RWPE2 (cell line): ENCODE measurements around the gene LRRK1.
A peak's percentile ranks its signal among the peaks of the same experiment; 100 is the strongest.

ENCODE experiments used
- ATAC-seq: fragments of 200-7000 bp; cut with Tn5 transposase; 3 replicates; pipeline ENCODE4 v1.9.1; 2021; ENCODE audit warnings: low read depth
- DNase-seq: peaks from one replicate; pipeline ENCODE4 v3.0.0-alpha.2; 2020; ENCODE audit warnings: low spot score
- H3K27ac ChIP-seq: fragments of 450-650 bp; 2 replicates; pipeline ENCODE4 v1.5.1; 2017; ENCODE audit warnings: mild to moderate bottlenecking; ENCODE audit not compliant: poor library complexity, severe bottlenecking
- H3K27me3 ChIP-seq: fragments of 250-450 bp; sonication (Bioruptor Pico); 2 replicates; pipeline ENCODE4 v1.5.1; 2021; ENCODE audit warnings: mild to moderate bottlenecking, moderate library complexity; ENCODE audit not compliant: insufficient read depth, poor library complexity, severe bottlenecking
- H3K36me3 ChIP-seq: fragments of 250-450 bp; sonication (Bioruptor Pico); 2 replicates; pipeline ENCODE4 v1.5.1; 2020; ENCODE audit warnings: low read depth, mild to moderate bottlenecking, moderate library complexity
- H3K4me1 ChIP-seq: fragments of 250-450 bp; sonication (Bioruptor Pico); 2 replicates; pipeline ENCODE4 v1.5.1; 2021; ENCODE audit warnings: mild to moderate bottlenecking, moderate library complexity; ENCODE audit not compliant: insufficient read depth, poor library complexity, severe bottlenecking
- H3K4me3 ChIP-seq: fragments of 250-450 bp; sonication (Bioruptor Pico); 2 replicates; pipeline ENCODE4 v1.5.1; 2021; ENCODE audit warnings: mild to moderate bottlenecking, moderate library complexity; ENCODE audit not compliant: severe bottlenecking
- H3K9me3 ChIP-seq: fragments of 250-450 bp; sonication (Bioruptor Pico); 2 replicates; pipeline ENCODE4 v1.5.1; 2021; ENCODE audit warnings: mild to moderate bottlenecking, moderate library complexity; ENCODE audit not compliant: severe bottlenecking
- CTCF ChIP-seq: fragments of 450-650 bp; IDR thresholded peaks from one replicate; pipeline ENCODE4 v1.5.1; 2017; ENCODE audit warnings: mild to moderate bottlenecking, moderate library complexity; ENCODE audit not compliant: poor library complexity, severe bottlenecking

LRRK1 gene

GRCh38 chr15:100999369-100999768, 80.2 kb downstream of the LRRK1 start:
- ATAC-seq = no peak
- H3K4me1 ChIP-seq = no peaks in the 10 kb centered on the region
- DNase-seq = no peak
- H3K27me3 ChIP-seq = no peaks in the 10 kb centered on the region
- H3K9me3 ChIP-seq = no peaks in the 10 kb centered on the region
- no peak overlapping the region for H3K4me3 ChIP-seq
- H3K36me3 ChIP-seq = no peaks in the 10 kb centered on the region; the same call in 1 of the 2 replicates
- no peak overlapping the region for H3K27ac ChIP-seq
- TF ChIP-seq CTCF = no peak

- Histone ChIP-seq H3K4me1 (no peaks in the 10 kb centered on the region), H3K9me3 (no peaks in the 10 kb centered on the region), H3K27me3 (no peaks in the 10 kb centered on the region), H3K4me3 (no peak overlapping the region), H3K27ac (no peak overlapping the region), H3K36me3 (no peaks in the 10 kb centered on the region)
- no peak for ATAC-seq
- no peak for DNase-seq
- no peak for TF ChIP-seq CTCF
Measured at GRCh38 chr15:101000271-101000681, 81.1 kb downstream of the LRRK1 start.

GRCh38 chr15:101001056-101001455, 81.9 kb downstream of the LRRK1 start:
- DNase-seq = no peak
- H3K4me3 ChIP-seq = no peak overlapping the region
- no peak for ATAC-seq
- H3K27me3 ChIP-seq = no peaks in the 10 kb centered on the region
- no peaks in the 10 kb centered on the region for H3K9me3 ChIP-seq
- H3K4me1 ChIP-seq = no peaks in the 10 kb centered on the region
- no peak overlapping the region for H3K27ac ChIP-seq
- no peak for TF ChIP-seq CTCF
- no peaks in the 10 kb centered on the region for H3K36me3 ChIP-seq

- H3K27ac ChIP-seq = no peak overlapping the region
- H3K4me1 ChIP-seq = peaks cover 1% of the 10 kb centered on the region
- no peaks in the 10 kb centered on the region for H3K36me3 ChIP-seq
- DNase-seq (peak; percentile 29), ATAC-seq (no peak)
- no peaks in the 10 kb centered on the region for H3K27me3 ChIP-seq
- no peak for TF ChIP-seq CTCF
- H3K9me3 ChIP-seq = no peaks in the 10 kb centered on the region
- no peak overlapping the region for H3K4me3 ChIP-seq
Measured at GRCh38 chr15:101001796-101002195, 82.6 kb downstream of the LRRK1 start.

- Histone ChIP-seq H3K9me3 (no peaks in the 10 kb centered on the region), H3K27me3 (no peaks in the 10 kb centered on the region), H3K27ac (no peak overlapping the region), H3K4me1 (peaks cover 2% of the 10 kb centered on the region), H3K36me3 (no peaks in the 10 kb centered on the region), H3K4me3 (no peak overlapping the region)
- DNase-seq (no peak), ATAC-seq (no peak)
- no peak for TF ChIP-seq CTCF
Measured at GRCh38 chr15:101003081-101003480, 83.9 kb downstream of the LRRK1 start.
